BE2C (cell line): ENCODE results near the gene OGFOD2.

Source experiments
- DNase-seq: peaks from one replicate; pipeline ENCODE4 v3.0.0-alpha.2; 2020
- H3K27me3 ChIP-seq: fragments of 250-450 bp; sonication (Bioruptor Pico); 2 replicates; pipeline ENCODE4 v1.5.1; 2020; ENCODE audit warnings: mild to moderate bottlenecking
- H3K36me3 ChIP-seq: fragments of 250-450 bp; sonication (Bioruptor Pico); 2 replicates; pipeline ENCODE4 v1.5.1; 2020; ENCODE audit warnings: mild to moderate bottlenecking
- H3K4me1 ChIP-seq: fragments of 250-450 bp; sonication (Bioruptor Pico); 2 replicates; pipeline ENCODE4 v1.5.1; 2020
- H3K4me3 ChIP-seq: 2 replicates; pipeline ENCODE4 v1.5.1; 2011; ENCODE audit warnings: low read depth, low read length
- H3K9me3 ChIP-seq: fragments of 250-450 bp; sonication (Bioruptor Pico); 2 replicates; pipeline ENCODE4 v1.5.1; 2020
- TF ChIP-seq, protein P1 (sequence below): IDR thresholded peaks from 2 replicates; pipeline ENCODE4 v1.5.1; 2012; ENCODE audit warnings: mild to moderate bottlenecking, low read depth, low read length

Gene OGFOD2

DNA sequence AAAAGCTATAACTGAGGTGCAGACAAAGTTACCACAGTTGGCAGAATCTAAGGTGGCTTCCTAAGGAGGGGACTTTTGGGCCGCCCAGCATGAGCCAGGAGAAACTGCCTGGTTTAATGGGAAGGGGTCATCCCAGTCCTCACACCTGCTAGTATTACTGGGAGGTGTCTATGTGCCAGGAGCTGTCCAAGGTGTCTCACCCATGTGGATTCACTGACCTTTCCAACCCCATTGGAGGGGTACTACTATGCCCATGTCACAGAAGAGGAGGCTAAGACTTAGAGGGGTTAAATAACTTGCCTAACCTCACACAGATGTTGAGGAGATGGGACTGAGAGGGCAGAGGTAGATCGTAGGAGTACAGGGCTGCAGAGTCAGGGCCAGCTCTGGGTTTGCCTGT is 19.0 kb upstream of the OGFOD2 start:
- H3K4me1 ChIP-seq = no peaks in the 10 kb centered on the region
- no peaks in the 10 kb centered on the region for H3K9me3 ChIP-seq
- peaks cover 25% of the 10 kb centered on the region for H3K36me3 ChIP-seq
- no peak overlapping the region for H3K4me3 ChIP-seq
- TF ChIP-seq, protein P1, sequence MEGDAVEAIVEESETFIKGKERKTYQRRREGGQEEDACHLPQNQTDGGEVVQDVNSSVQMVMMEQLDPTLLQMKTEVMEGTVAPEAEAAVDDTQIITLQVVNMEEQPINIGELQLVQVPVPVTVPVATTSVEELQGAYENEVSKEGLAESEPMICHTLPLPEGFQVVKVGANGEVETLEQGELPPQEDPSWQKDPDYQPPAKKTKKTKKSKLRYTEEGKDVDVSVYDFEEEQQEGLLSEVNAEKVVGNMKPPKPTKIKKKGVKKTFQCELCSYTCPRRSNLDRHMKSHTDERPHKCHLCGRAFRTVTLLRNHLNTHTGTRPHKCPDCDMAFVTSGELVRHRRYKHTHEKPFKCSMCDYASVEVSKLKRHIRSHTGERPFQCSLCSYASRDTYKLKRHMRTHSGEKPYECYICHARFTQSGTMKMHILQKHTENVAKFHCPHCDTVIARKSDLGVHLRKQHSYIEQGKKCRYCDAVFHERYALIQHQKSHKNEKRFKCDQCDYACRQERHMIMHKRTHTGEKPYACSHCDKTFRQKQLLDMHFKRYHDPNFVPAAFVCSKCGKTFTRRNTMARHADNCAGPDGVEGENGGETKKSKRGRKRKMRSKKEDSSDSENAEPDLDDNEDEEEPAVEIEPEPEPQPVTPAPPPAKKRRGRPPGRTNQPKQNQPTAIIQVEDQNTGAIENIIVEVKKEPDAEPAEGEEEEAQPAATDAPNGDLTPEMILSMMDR = no peak
- no peaks in the 10 kb centered on the region for H3K27me3 ChIP-seq
- no peak for DNase-seq

- DNase-seq = no peak
- H3K27me3 ChIP-seq = no peaks in the 10 kb centered on the region
- TF ChIP-seq, protein P1 = no peak
These were observed 16.7 kb upstream of the OGFOD2 start for GRCh38 chr12:122958198-122958888.

GRCh38 chr12:122959566-122960192 is 15.4 kb upstream of the OGFOD2 start:
- H3K27me3 ChIP-seq = no peaks in the 10 kb centered on the region
- TF ChIP-seq, protein P1 = no peak
- peaks cover 25% of the 10 kb centered on the region for H3K36me3 ChIP-seq
- H3K4me1 ChIP-seq = peaks cover 21% of the 10 kb centered on the region
- DNase-seq = no peak
- no peaks in the 10 kb centered on the region for H3K9me3 ChIP-seq
- no peak overlapping the region for H3K4me3 ChIP-seq

More at GRCh38 chr12:122958198-122958888, 16.7 kb upstream of the OGFOD2 start:
- Histone ChIP-seq H3K4me1 (peaks cover 9% of the 10 kb centered on the region), H3K9me3 (no peaks in the 10 kb centered on the region), H3K4me3 (no peak overlapping the region), H3K36me3 (peaks cover 25% of the 10 kb centered on the region)

- DNase-seq = no peak
- no peaks in the 10 kb centered on the region for H3K27me3 ChIP-seq
These were observed 14.9 kb upstream of the OGFOD2 start for GRCh38 chr12:122960193-122960569.

GRCh38 chr12:122961531-122962329 is 13.3 kb upstream of the OGFOD2 start:
- H3K27me3 ChIP-seq = no peaks in the 10 kb centered on the region
- no peak for DNase-seq

More at GRCh38 chr12:122960193-122960569, 14.9 kb upstream of the OGFOD2 start:
- Histone ChIP-seq H3K9me3 (no peaks in the 10 kb centered on the region), H3K4me1 (peaks cover 23% of the 10 kb centered on the region), H3K36me3 (peaks cover 25% of the 10 kb centered on the region), H3K4me3 (no peak overlapping the region)
- TF ChIP-seq, protein P1 = no peak

More at GRCh38 chr12:122961531-122962329, 13.3 kb upstream of the OGFOD2 start:
- Histone ChIP-seq H3K4me3 (no peak overlapping the region), H3K4me1 (peaks cover 23% of the 10 kb centered on the region), H3K9me3 (no peaks in the 10 kb centered on the region), H3K36me3 (peaks cover 22% of the 10 kb centered on the region)
- TF ChIP-seq, protein P1 = no peak
